ENCODE results near the gene IL25. TPM values are rescaled to one million over a fixed set of nuclear protein-coding genes. Genes with fewer than 3 reads are reported as not detected.

Gene IL25
- total and polyA plus RNA-seq, 2 of the 4 experiments (the other 2 are of a cell fraction): not detected

DNA sequence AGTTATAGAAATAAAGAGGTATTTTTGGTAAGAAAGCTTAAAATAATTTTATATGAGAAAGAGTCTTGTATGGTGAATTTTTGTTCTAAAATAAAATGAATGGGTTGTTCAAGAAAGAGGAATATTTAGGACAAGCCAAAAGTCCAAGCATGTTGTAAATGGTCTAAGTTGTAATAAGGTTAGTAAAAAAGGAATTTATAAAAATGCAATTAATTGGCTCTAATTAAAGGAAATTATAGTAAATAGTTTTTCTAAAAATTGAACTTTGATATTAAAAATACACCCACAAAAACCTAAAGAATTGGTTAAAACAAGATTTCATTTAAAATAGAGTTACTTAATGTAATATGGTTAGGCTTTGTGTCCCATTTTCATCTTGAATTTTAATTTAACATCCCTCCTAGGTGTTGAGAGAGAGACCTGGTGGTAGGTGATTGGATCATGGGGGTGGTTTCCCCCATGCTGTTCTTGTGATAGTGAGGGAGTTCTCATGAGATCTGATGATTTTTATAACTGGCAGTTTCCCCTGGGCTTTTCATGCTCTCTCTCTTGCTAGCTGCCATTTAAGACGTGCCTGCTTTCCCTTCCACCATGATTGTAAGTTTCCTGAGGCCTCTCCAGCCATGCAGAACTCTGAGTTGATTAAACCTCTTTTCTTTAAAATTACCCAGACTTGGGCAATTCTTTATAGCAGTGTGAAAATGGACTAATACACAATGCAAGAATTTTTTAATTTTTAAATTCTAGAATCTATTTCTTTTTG lies 32.9 kb upstream of the IL25 start:
- H2BK15ac ChIP-seq (ENCODE audit: low read depth, low read length): no peak overlapping the region
- no peak overlapping the region for H3K4ac ChIP-seq (ENCODE audit: low read depth, low read length)
- no TSS peak for BruUV-seq (replicated peaks)
- no peak overlapping the region for H4K5ac ChIP-seq (ENCODE audit: low read depth, low read length)
- CTCF ChIA-PET: interaction anchor here (0.8 kb wide), 1 partner anchor 13 kb away, joined by 3 read pairs; the partner anchor contains the start of gene SLC22A17
- H2BK5ac ChIP-seq (ENCODE audit: low read depth, low read length, poor library complexity, severe bottlenecking): no peak overlapping the region
- no peaks in the 10 kb centered on the region for H3K9me1 ChIP-seq (ENCODE audit: insufficient read depth, low read length)
- H3K36me3 ChIP-seq (ENCODE audit: control insufficient read depth, insufficient read depth, low read length): no peaks in the 10 kb centered on the region
- H3K4me2 ChIP-seq (ENCODE audit: low read depth, low read length): no peak overlapping the region
- H3K79me1 ChIP-seq (ENCODE audit: low read depth in 1 of 2, low read length in 2 of 2): no peaks in the 10 kb centered on the region
- no peak overlapping the region for H4K8ac ChIP-seq (ENCODE audit: low read depth in 2 of 2, low read length in 2 of 2)
- WGBS, 2 experiments (ENCODE audit: extremely low coverage in 2 of 2, insufficient read length in 1 of 2): no CpG with 5 or more reads among the region's 1 CpG
- no peak overlapping the region for H2BK120ac ChIP-seq (ENCODE audit: low read depth, low read length)
- ATAC-seq (ENCODE audit: low read depth) (no peak), DNase-seq (no peak)
- no peak overlapping the region for H3K9ac ChIP-seq (ENCODE audit: low read depth, low read length)
- no peak overlapping the region for H3K18ac ChIP-seq (ENCODE audit: low read depth, low read length)
- no peak overlapping the region for H3K4me3 ChIP-seq (ENCODE audit: insufficient read depth, low read depth, low read length)
- H2BK20ac ChIP-seq (ENCODE audit: low read depth, low read length): no peak overlapping the region
- H3K23ac ChIP-seq (ENCODE audit: low read depth, low read length): no peak overlapping the region
- H2AK9ac ChIP-seq (replicated peaks; ENCODE audit: low read depth, low read length, poor library complexity): no peak overlapping the region
- H3K27ac ChIP-seq (ENCODE audit: insufficient read depth, low read length): no peak overlapping the region
- H2AFZ ChIP-seq (replicated peaks; ENCODE audit: low read length, poor library complexity): no peak overlapping the region
- H3K27me3 ChIP-seq (ENCODE audit: control insufficient read depth, insufficient read depth, low read length): peaks cover 2% of the 10 kb centered on the region
- in situ Hi-C loops (cut with MboI; ENCODE audit: low sequenced_read_pairs): no loop called here
- H3K14ac ChIP-seq (replicated peaks; ENCODE audit: low read depth, low read length): no peak overlapping the region
- no peaks in the 10 kb centered on the region for H3K4me1 ChIP-seq (ENCODE audit: control insufficient read depth, insufficient read depth, low read length)
- POLR2A ChIA-PET (ENCODE audit: unreplicated experiment): no interaction called here
- H2AK5ac ChIP-seq (ENCODE audit: low read depth, low read length): no peak overlapping the region
- intact Hi-C loops (cut with micrococcal nuclease): loop anchor here (5.0 kb wide), 1 partner anchor 982 kb away; no protein-coding TSS in a partner anchor
- no peaks in the 10 kb centered on the region for H4K20me1 ChIP-seq (ENCODE audit: insufficient read depth, low read length)
- no peak overlapping the region for H4K91ac ChIP-seq (ENCODE audit: insufficient read depth, low read depth, low read length)
- no peak for TF ChIP-seq ELK1 (IDR thresholded peaks at IDR 0.05; ENCODE audit: borderline replicate concordance, low read depth, low read length)
- H3K56ac ChIP-seq (ENCODE audit: extremely low read depth, insufficient read depth, low read length): no peak overlapping the region
- dilution Hi-C loops (cut with HindIII; ENCODE audit: low sequenced_read_pairs, unreplicated experiment): no loop called here
- H3K9me3 ChIP-seq (ENCODE audit: control insufficient read depth, insufficient read depth, low read length): peaks cover 1% of the 10 kb centered on the region; the same call in 1 of the 2 replicates
